Colonic mucosa (tissue), 4 donors: Measurements from ENCODE around the gene LBHD2. TPM values are rescaled to one million over a fixed set of nuclear protein-coding genes. Genes with fewer than 3 reads are reported as not detected.

Source experiments
- DNase-seq: peaks from one replicate; pipeline ENCODE4 v3.0.0-alpha.2; 2020
- H3K27ac ChIP-seq: fragments of 200-600 bp; one replicate; pipeline ENCODE4 v1.8.0; 2021
- H3K27me3 ChIP-seq: fragments of 200-600 bp; one replicate; pipeline ENCODE4 v1.8.0; 2021
- H3K36me3 ChIP-seq: fragments of 200-600 bp; one replicate; pipeline ENCODE4 v1.8.0; 2021
- H3K4me1 ChIP-seq: fragments of 200-600 bp; one replicate; pipeline ENCODE4 v1.8.0; 2021; ENCODE audit warnings: mild to moderate bottlenecking
- H3K4me3 ChIP-seq: fragments of 200-600 bp; one replicate; pipeline ENCODE4 v1.8.0; 2021
- H3K9ac ChIP-seq, 2 donors: one replicate each; pipeline ENCODE4 v1.7.0; 2013; ENCODE audit warnings: control low read depth in 2 of 2, low read depth in 2 of 2, low read length in 2 of 2
- H3K9me3 ChIP-seq: fragments of 200-600 bp; one replicate; pipeline ENCODE4 v1.8.0; 2021
- CTCF ChIP-seq: fragments of 200-600 bp; IDR thresholded peaks from one replicate; pipeline ENCODE4 v1.8.0; 2022; ENCODE audit warnings: antibody characterized with exemption, mild to moderate bottlenecking
- intact Hi-C: fragments of 100-400 bp; cut with DNase I; formaldehyde crosslinking; loops from one replicate; pipeline ENCODE4 v1.14.1; 2022
- total RNA-seq, 2 donors: library from RNA; stranded (reverse); fragmentation: NEBNext Ultra II Directional in 1 of 2; extraction: Animal tissue kit (Norgen Biotek cat#: 25700) in 1 of 2; gene quantifications; one replicate each; pipeline ENCODE4 v1.2.1, GENCODE V29; 2021
- donor health status: healthy.
- donor health status: DM: no; HTN: no; CAD: no.
- donor health status: DM: no; HTN: no; CAD: no.

The LBHD2 gene
- total RNA-seq, 2 donors from 2014 or later: not detected

GRCh38 chr14:103122947-103123633, 39.1 kb downstream of the LBHD2 start, which contains the start of gene TNFAIP2:
TSS of gene TNFAIP2 (plus strand) at chr14:103123461. CDS start at chr14:103126458, 2,997 bp downstream.
- H3K27me3 ChIP-seq: peaks cover 26% of the 10 kb centered on the region
- no peaks in the 10 kb centered on the region for H3K9me3 ChIP-seq
- peak within 1 kb of the TSS; percentile 39 for H3K4me3 ChIP-seq
- H3K27ac ChIP-seq: peak within 1 kb of the TSS; percentile 82
- peaks cover 13% of the 10 kb centered on the region for H3K4me1 ChIP-seq
- intact Hi-C loops: no loop called here
- no peaks in the 10 kb centered on the region for H3K36me3 ChIP-seq
- no peak for DNase-seq
- peak within 1 kb of the TSS; percentile 68 to 88 for H3K9ac ChIP-seq
- TF ChIP-seq CTCF: no peak

GRCh38 chr14:103123634-103124500, 39.9 kb downstream of the LBHD2 start:
- no peaks in the 10 kb centered on the region for H3K36me3 ChIP-seq
- peaks cover 26% of the 10 kb centered on the region for H3K27me3 ChIP-seq
- H3K4me1 ChIP-seq: peaks cover 13% of the 10 kb centered on the region
- no peaks in the 10 kb centered on the region for H3K9me3 ChIP-seq
- DNase-seq: peak; percentile 50
- TF ChIP-seq CTCF: no peak
- H3K27ac ChIP-seq: peak overlapping the region; percentile 82
- H3K4me3 ChIP-seq: peak overlapping the region; percentile 39
- intact Hi-C loops: no loop called here
- H3K9ac ChIP-seq: peak overlapping the region; percentile 68 to 88

- H3K27me3 ChIP-seq: peaks cover 26% of the 10 kb centered on the region
- intact Hi-C loops: no loop called here
- no peaks in the 10 kb centered on the region for H3K36me3 ChIP-seq
- no peak for DNase-seq
- H3K4me1 ChIP-seq: peaks cover 13% of the 10 kb centered on the region
- peak overlapping the region; percentile 39 for H3K4me3 ChIP-seq
- H3K9ac ChIP-seq: peak overlapping the region; percentile 68 to 88
- no peak for TF ChIP-seq CTCF
- no peak overlapping the region for H3K27ac ChIP-seq
- no peaks in the 10 kb centered on the region for H3K9me3 ChIP-seq
Observed at GRCh38 chr14:103124501-103125001, 40.5 kb downstream of the LBHD2 start.

GRCh38 chr14:103125098-103126070, 41.4 kb downstream of the LBHD2 start:
- Histone ChIP-seq H3K27ac (no peak overlapping the region), H3K9me3 (no peaks in the 10 kb centered on the region), H3K9ac (peak overlapping the region; percentile 68 to 88), H3K4me1 (peaks cover 13% of the 10 kb centered on the region), H3K36me3 (no peaks in the 10 kb centered on the region), H3K27me3 (peaks cover 26% of the 10 kb centered on the region), H3K4me3 (peak overlapping the region; percentile 39)
- TF ChIP-seq CTCF: no peak
- no peak for DNase-seq
- intact Hi-C loops: no loop called here
